Stimulated activated CD8-positive, alpha-beta memory T cell treated with anti-CD3 and anti-CD28 coated beads, Interleukin-12 subunit alpha, Interleukin-12 subunit beta, amount 100 ng/mL, for 4 hours (primary cell): ENCODE results near the gene GPRIN3.

Experiments used
- DNase-seq: peaks from one replicate; pipeline ENCODE4 v3.0.0-alpha.2; 2020; ENCODE audit warnings: low read depth

The GPRIN3 gene

GRCh38 chr4:89290727-89291516, 16.7 kb downstream of the GPRIN3 start:
- no peak for DNase-seq

DNA sequence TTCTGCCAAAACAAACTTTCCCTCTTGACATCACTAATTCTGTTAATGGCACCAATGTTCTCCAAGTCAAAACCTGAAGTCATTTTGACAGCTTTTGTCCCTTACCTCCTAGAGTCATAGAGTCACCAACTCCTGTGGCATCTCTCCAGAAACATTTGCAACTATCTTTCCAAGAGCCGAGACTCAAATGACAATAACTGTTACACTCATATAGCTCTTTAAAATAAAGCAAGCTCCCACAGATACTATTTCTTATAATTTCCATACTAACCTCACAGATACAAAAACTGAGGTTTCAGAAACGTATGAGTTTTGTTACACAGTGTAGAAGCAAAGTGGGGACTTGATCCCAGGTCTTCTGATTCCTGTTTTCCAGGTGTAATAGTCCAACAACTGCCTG, 18.3 kb downstream of the GPRIN3 start:
- DNase-seq, result no peak

- no peak for DNase-seq
Measured at GRCh38 chr4:89288430-89288829, 19.2 kb downstream of the GPRIN3 start.

DNA sequence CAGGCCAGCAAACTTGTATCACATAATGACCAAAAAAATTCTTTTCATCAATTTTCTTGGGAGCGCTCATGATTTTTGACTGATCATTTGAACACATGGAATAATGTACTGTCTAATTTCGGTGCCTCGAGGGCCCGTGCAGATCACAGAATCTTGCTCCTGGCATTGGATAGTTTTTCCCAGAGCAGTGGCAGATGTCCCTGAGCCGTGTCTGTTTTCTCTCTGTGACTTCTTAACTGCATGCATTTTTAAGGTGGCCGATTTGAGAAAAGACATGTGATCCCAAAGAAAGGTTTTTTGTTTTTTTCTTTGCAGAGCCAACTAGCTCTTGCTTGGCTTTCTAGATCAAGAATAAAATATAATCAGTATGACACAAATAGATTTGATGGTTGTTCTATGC, 19.7 kb downstream of the GPRIN3 start:
- no peak for DNase-seq

DNA sequence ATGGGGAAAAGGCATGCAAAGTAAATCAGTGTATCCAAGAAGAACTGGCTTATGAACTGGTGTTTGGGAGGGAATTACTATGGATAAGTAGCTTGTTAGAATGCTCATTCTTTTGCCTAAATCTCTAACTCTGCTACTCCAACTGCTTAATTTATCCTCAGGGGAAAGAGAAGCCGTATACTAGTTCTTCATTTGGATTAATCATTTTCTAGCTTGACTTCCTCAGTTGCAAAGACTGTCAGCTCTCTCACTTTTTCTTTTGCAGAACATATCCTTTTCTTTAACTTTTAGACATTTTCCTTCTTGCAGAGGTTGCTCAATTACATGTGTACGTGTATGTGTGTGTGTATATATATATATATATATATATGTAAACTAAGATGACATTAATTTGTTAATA, 21.9 kb downstream of the GPRIN3 start:
- no peak for DNase-seq

DNA sequence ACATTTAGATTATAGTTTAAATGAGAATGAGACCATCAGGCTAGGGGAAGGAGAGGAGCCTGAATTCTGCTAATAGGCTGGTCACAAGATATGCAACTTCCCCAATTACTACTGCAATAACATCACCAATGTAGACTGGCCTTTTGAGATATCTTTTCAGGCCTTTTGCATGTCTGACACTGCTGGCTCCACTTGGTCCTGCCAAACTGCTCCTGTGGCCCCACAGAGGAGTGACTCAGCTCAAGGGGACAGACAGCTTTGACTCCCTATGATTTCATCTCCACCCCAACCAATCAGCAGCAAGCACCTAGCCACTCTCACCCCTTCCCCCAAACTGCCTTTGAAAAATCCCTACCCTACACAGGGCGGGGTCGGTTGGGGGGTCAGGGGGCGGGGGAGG, 22.8 kb downstream of the GPRIN3 start:
- no peak for DNase-seq

DNA sequence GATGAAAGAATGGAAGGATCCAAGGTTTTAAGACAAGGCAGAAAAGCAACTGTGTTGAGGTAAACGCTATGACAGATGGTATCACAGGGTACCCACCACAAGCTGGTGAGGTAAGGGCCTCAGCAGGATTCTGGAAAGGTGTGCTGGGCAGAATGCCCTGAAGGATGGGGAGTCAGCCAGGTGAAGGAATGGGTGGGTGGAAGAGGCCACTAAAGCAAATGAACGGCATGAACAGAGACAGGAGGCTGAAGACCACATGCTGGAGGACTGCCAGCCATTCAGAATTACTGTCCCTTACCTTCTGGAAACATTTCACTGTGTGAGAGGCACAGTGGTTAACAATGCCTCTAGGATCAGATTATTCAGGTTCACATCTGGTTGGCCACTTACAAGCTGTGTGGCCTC, 23.6 kb downstream of the GPRIN3 start:
- DNase-seq, result no peak

- DNase-seq, result no peak
Measured at GRCh38 chr4:89283226-89284009, 24.2 kb downstream of the GPRIN3 start.

- no peak for DNase-seq
Measured at GRCh38 chr4:89279385-89279784, 28.2 kb downstream of the GPRIN3 start.

DNA sequence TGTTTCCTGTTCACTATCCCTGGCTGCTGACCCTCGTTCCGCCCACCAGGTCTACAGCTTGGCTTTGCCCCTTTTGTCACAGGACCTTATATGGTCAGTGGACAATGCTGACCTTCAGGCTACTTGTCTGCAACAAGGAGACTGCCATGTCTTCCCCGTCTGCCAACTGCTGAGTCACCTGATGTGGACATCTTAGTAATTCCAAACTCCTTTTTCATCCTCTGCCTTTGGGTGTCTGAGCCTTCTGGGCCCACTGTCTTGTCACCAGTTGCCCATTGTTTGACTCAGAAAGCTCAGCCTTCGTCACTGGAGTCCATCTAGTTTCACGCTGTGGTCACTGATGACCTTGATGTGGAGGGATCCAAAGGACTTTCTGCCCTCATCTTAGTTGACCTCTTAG, 30.2 kb downstream of the GPRIN3 start:
- DNase-seq, result no peak

DNA sequence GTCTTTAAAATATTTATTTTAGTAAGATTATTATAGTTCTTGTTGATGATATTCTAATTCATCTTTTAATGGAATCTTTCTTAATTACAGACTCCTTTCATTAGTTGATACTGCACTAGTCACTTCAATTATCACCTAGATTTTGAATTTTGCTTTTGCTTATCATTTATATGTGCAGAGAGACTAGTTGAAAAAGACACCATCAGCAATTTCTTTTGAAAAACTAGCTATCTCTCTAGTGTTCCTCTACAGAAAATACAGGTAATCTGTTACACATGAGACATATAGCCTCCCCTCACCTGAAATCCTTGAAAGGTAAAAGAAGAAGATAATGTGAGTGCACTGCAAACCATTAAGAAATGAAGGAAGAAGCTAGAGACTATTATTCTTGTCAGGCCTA, 31.3 kb downstream of the GPRIN3 start:
- DNase-seq, result no peak

GRCh38 chr4:89275587-89275986, 32.0 kb downstream of the GPRIN3 start:
- DNase-seq, result no peak

- no peak for DNase-seq
Measured at GRCh38 chr4:89273741-89274141, 33.9 kb downstream of the GPRIN3 start.

- no peak for DNase-seq
Measured at GRCh38 chr4:89270792-89271191, 36.8 kb downstream of the GPRIN3 start.

GRCh38 chr4:89269121-89269666, 38.4 kb downstream of the GPRIN3 start:
- no peak for DNase-seq

DNA sequence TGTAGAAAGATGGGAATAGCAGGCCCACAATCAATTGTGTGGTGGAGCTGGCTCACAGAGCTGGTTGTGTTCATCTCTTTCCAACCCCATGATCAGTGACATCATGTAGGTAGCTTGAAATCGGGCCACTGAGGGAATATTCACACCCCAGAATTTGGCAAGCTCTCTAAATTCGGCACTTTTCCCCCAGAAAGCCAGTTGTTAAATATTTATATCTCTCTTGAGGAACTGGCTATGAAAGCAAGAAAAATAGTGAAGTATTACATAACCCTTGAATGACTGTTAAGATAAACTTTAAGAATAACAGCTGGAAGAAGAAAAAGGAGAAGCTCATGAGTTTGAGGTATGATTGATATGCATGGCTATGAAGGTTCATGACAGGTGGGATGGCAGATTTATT, 38.9 kb downstream of the GPRIN3 start:
- no peak for DNase-seq

GRCh38 chr4:89267846-89268245, 39.8 kb downstream of the GPRIN3 start:
- no peak for DNase-seq

DNA sequence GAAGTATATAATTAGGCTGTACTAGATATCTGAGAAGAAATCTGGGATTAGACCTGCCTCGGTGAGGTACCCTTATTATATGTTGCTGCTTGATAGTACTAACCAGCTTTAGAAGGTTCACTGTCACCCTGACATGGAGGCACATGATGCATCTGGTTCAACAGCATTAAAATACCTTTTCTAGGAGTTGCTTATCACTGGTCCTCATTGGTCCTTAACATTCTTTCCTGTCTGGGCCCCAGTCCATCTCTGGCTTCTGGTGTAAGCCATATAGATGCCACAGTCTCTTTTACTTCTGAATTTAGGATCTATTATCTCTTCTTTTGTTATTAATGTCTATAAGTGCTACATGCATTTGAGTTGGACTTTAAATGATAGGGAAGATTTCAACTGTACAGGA, 40.2 kb downstream of the GPRIN3 start:
- DNase-seq, result no peak

DNA sequence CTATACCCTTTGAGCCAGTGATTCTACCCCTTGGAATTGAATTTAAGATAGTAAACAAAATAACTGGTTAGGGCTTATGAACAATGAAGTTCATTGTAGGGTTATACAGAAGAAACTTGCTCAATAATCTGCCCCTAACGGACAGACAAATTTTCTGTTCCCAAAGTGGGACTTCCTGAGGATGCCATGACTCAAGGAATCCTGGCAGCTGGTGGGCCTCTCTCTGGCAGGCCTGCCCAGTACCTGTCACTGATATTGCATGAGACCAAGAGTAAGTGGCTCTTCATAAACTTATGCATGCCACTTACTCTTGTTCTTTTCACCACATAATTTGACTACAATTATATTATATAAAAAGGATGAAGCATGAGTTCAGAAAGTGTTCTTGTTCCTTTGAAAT, 41.5 kb downstream of the GPRIN3 start:
- no peak for DNase-seq

DNA sequence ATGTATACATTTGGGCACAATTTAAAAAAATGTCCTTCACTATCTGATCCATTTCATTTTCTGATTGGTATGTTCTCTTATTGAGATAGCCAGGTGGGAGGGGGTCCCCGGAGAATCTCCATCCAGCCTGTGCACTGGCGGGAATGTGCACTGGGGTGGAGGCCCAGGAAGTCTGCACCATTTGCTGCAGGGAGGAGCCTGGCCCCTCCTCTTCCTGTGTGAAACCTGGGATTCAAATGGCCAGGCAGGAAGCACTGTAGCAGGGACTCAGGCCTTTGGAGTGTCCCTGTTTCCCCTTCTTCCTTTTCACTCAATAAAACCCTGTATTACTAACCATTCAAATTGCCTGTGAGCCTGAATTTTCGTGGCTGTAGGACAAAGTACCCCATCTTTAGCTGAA, 44.3 kb downstream of the GPRIN3 start:
- no peak for DNase-seq

GRCh38 chr4:89259301-89260028, 48.1 kb downstream of the GPRIN3 start:
- no peak for DNase-seq

DNA sequence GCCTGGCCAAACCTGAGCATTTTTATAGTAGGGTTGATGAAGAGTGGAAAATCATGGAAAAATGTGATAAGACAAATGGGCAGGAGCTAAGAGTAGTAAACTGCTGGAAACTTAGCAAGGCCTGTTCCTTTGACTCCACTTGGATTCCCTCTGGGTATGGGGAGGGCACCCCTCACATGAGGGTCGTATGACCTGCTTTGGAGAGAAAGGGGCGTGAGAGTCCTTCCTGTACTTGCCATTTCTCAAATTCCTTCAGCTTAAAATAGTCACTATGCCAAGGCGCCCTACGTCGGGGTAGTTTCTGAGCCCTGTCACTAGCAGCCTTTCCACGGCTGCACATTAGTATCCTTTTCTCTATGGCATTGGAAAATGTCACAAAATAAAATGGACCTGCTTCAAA, 49.1 kb downstream of the GPRIN3 start:
- DNase-seq, result no peak

- DNase-seq, result no peak
Measured at GRCh38 chr4:89257376-89257775, 50.2 kb downstream of the GPRIN3 start.
